Panc1 (cell line): Measurements from ENCODE around the gene SLX9.

ENCODE experiments used
- POLR2AphosphoS5 ChIP-seq: IDR thresholded peaks from 2 replicates; pipeline ENCODE4 v1.6.1; 2012; ENCODE audit warnings: mild to moderate bottlenecking, low read depth, low read length, moderate library complexity
- SIN3A ChIP-seq: IDR thresholded peaks from 2 replicates; pipeline ENCODE4 v1.6.1; 2012; ENCODE audit warnings: low read depth, mild to moderate bottlenecking, low read length, moderate library complexity, borderline replicate concordance; ENCODE audit not compliant: insufficient read depth
- TCF7L2 ChIP-seq: IDR thresholded peaks from 2 replicates; pipeline ENCODE4 v1.6.1; 2011; ENCODE audit warnings: mild to moderate bottlenecking, low read depth, low read length, inconsistent platforms
- TF ChIP-seq, protein P1 (sequence below): fragments of 450-650 bp; IDR thresholded peaks from 2 replicates; pipeline ENCODE4 v1.5.1; 2017; ENCODE audit warnings: mild to moderate bottlenecking

DNA sequence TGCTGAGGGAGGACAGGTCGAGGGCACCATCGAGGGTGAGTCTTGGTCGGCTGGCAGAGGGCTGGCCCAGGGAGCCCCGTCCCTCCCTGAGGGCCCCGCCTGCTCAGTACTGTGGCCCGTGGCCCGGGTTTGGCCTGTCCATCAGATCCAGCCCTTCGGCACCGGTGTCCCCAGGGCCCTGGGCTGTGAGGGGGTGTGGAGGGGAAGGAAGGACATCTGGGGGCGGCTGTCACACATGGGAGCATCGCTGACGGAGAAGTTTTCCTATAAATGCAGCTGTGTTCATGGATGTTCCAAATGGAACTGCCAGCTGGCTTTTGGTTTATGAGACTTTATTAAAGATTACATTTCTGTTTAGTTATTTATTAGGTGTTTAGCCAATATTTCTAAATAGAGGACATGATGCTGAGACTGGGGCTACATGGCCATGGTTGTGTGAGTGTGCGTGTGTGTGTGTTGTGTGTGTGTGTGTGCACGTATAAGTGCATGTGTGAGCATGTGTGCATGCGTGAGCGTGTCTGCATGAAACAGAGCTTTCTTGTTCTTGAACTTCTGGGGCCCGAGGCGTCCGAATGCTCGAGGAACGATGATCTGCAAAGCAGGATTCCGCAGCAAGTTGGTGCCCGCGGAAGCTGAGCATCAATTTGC is 54.3 kb downstream of the SLX9 start:
- TF ChIP-seq, protein P1, sequence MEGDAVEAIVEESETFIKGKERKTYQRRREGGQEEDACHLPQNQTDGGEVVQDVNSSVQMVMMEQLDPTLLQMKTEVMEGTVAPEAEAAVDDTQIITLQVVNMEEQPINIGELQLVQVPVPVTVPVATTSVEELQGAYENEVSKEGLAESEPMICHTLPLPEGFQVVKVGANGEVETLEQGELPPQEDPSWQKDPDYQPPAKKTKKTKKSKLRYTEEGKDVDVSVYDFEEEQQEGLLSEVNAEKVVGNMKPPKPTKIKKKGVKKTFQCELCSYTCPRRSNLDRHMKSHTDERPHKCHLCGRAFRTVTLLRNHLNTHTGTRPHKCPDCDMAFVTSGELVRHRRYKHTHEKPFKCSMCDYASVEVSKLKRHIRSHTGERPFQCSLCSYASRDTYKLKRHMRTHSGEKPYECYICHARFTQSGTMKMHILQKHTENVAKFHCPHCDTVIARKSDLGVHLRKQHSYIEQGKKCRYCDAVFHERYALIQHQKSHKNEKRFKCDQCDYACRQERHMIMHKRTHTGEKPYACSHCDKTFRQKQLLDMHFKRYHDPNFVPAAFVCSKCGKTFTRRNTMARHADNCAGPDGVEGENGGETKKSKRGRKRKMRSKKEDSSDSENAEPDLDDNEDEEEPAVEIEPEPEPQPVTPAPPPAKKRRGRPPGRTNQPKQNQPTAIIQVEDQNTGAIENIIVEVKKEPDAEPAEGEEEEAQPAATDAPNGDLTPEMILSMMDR: no peak
- TF ChIP-seq TCF7L2 (no peak), SIN3A (no peak), POLR2AphosphoS5 (no peak)
